OCI-M2 (cell line): ENCODE data around the gene AQP1.

Experiments
- DNase-seq: peaks from one replicate; lab custom pipeline; 2025; ENCODE audit not compliant: unreplicated experiment; lab: John Stamatoyannopoulos, UW

Gene AQP1

DNA sequence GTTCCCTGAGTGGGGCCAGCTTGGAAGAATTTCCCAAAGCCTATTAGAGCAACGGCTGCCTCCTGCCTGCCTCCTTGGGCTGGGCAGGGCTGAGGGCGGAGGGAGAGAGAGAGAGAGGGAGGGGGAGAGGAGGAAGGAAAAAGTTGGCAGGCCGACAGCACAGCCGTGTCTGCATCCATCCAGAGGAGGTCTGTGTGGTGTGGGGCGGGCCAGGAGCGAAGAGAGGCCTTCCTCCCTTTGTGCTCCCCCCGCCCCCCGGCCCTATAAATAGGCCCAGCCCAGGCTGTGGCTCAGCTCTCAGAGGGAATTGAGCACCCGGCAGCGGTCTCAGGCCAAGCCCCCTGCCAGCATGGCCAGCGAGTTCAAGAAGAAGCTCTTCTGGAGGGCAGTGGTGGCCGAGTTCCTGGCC is at the start of gene AQP1:
TSS of gene AQP1 (plus strand) at position 293 of the 409 bp plus-strand sequence. CDS start at position 350, 57 bp downstream.
- no peak for DNase-seq

DNA sequence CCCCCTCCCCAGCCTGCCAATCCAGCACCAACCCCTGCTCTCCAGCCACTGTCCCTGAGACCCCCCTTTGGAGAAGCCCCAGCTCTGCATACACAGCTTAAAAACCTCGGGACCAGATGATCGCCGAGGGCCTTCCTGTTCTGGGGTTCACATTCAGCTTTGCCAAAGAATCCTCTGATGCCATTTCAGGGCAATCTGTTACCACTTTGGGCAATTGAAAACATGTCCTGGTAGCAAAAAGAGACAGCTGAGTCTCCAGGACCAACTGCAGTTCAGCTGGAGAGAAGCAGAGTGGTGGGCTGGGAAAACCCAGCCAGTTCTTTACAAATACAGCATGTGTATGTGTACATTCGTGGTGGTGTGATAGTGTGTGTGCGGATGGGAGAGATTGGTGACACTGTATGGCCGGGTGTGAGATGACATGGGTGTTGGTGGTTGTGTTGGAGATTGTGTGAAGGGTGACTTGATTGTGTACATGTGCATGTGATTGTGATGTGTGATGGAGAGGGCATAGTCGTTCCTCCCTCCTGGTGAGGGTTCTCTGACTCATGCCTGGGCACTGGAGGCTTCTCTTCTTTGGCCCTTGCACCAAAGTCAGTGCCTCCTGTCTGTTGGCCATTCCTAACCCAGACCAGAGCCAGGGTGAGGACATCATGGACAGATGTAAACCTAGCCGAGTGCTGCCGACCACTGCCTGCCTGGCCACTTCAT is 48.5 kb upstream of the AQP1 start:
- DNase-seq: no peak

DNA sequence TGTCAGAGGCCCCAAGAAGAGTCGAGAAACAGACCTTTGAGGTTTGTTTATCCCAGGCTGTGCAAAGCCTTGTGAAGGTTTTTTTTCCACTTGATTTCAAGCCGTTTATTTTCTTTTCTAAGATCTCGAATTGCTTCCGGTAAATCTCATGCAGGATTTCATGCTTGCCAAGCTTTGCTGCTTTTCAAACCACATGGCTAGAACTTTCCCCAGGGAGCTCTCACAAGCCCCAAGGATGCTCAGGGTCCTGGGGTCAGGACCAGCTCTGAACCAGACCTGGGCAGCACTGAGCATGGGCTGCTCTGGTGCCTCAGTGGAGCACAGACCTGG is 48.0 kb upstream of the AQP1 start:
- no peak for DNase-seq

DNA sequence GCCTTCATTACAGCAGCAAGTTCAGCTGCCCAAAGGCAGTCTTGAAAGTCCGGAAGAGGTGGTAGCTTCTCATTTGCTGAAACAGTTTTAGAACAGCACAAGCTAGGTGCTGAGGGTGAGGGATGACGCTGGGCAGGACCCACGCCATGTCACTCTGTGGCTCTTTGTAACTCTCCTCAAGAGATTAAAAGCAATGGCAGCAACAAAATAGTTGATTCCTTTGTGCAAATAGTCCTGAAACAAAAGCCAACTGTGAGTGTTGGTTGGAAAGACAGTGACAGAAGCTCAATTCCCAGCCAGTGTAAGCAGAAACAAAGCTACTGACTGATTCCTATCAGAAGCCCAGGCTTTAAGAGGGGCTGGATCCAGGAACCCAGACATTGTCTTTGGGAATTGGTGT is 47.6 kb upstream of the AQP1 start:
- no peak for DNase-seq

DNA sequence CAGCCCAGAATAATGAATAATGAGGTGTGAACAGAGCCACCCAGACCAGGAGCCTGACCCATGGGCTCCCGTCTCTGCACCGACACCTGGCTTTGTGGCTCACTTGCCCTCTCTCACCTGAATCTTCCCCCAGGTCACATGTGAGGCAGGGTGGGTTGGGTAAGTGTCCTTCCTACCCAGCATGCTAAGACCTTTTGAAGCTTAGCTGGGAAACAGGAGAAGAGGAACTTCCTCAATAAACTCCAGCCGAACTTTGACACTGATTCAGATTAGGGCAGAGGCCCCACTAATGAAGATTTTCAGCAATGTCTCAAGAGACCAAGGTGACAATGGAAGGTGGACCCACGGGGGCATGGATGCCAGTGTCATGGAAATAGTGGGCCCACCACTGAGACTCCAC is 46.6 kb upstream of the AQP1 start:
- no peak for DNase-seq

DNA sequence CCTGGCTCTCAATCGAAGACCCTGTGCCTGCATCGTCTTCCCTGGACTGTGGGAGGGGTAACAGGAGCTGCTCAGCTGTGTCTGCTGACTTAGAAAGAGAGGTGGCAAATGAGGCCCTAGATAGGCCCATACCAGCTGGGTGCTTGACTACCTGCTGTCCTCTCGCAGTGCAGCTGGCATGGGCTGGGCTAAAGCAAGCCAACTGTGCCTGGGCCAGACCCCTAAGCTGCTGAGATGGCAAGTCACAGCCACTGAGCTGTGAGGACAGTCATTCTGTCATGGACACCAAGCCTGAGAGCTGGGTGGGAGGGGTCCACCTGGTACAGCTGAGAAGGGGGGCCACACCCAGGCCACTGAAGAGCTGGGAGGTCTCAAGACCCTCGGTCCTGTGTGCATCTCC is 45.8 kb upstream of the AQP1 start:
- DNase-seq: no peak

DNA sequence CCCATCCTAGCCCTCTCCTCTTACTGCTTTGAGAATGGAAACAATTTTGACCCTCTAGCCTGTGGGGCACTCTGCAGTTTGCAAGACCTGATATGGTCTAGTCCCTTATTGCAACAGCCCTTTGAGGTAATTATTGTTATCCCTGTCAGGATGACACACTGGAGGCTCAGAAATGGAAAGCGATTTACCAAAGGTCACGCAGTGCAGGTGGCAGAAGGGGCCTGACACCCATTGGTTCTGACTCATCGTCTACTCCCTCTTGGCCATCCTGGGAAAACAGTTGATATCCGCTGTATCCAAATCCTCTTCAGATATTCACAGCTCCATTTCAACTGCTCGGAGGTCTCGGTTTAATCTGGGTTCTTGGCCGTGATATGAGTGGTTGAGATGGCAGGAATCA is 44.7 kb upstream of the AQP1 start:
- DNase-seq: no peak

DNA sequence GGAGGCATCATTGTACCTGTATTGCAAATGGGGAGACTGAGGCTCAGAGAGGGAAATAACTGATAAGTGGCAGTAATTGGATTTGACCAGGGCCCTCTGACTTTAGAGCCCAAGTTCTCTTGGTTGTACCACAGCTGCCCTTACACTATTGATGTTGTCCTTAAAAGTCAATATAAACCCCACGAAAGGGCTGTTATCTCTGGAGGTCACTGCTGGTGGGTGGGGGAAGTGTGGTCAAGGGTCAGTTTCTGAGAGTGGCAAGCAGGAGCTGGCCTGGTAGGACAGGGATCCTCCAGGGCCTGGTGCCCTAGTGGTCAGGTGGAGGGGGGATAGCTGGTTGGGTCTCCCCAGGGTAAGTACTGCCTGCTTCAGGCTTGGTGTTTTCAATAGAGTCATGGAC is 44.2 kb upstream of the AQP1 start:
- DNase-seq: no peak

DNA sequence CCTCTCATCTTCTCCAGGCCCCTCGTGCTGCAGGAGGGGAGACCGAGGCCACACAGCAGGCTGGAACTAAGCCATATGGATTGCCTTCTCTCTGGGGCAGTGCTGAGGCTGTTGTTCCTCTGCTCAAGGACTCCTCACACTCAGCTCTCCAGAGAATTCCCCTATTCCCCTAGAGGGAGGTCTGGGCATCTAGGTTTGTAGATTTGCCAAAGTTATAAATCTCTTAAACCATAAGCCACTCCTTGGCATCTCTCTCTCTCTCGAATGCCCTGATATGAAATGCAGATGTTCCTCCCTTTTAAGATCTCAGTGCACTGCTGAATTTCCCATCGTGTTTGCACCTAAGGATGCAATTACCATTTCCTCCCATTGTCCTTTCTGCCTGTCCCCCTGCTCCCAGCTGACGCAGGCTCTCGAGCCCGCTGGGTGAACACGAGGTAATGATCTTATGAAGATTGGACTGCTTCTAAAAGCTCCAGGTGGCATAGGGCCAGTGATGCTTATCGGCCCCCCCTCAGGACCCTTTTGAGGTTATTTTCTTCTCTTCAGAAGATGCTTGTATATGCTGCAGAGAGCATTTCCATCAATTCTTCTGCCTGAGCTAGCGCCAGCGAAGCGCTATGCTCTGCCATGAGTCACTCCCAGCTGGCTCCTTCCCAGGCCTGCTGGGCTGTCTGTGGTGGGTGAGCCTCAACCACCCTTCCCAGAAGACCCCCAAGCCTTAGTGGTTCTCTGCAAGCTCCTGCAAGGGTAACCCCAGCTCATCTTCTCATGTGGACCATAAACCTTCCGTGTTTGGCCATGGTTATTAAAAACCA is 41.6 kb upstream of the AQP1 start:
- DNase-seq: no peak

DNA sequence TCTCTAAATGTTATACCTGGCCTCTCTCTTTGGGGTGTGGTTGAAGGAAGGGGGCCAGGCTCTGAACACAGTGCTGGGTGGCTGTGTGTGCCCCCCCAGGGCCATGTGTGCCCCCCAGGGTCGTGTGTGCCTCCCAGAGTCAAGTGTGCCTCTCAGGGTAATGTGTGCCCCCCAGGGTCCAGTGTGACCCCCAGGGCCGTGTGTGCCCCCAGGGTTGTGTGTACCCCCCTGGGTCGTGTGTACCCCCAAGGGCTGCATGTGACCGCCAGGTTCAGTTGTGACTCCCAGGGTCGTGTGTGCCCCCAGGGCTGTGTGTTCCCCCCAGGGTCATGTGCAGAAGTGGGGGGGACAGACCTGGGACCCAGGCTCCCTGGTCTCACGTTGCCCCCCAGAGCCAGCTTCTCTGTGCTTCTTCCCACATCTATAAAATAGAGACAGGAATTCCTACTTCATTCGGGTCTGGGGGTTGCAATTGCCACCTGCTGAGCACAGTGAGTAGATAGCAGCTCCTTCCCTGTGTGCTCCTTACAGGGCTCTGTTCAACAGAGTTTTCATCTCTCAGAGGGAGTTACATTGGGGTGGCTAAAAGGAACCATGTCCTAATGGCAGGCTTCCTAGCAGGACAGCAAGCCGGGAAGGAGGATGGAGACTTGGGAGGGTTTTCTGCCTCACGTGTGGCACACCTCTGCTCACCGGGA is 40.7 kb upstream of the AQP1 start:
- DNase-seq: no peak

DNA sequence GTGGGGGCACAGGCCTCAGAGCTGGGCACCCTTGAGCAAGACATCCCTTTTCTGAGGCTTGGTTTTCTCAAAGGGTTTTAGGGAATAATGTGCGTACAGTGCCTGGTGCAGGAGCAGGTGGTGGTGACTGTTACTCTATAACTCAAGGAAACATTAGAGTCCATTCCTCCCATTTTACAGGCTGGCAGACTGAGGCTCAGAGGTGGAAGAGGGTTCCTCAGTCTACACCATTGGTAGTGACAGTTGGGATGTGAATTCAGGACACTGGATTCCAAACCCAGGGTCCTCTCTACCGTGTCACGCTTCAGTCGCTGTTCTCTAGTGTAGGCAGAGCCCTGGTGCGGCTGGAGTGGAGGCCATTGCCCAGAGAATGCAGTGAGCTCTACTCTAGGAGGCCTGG is 40.0 kb upstream of the AQP1 start:
- DNase-seq: no peak

DNA sequence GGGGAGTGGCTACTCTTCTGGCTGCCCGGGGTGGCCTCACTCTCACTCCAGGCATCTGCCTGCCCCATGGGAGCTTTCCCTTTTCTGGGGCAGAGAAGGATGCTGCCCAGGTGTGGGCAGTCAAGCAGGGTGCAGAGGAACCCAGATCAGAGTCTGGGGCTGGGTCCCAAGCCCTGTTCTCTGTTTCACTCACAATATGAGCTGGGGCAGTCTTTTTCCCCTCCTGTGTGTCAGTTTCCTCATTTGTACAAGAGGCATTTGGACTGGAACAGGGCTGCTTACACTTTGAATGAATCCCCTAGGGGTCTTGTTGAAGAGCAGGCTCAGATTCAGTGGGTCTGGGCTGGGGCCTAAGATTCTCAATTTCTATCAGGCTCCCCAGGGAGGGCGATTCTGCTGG is 38.4 kb upstream of the AQP1 start:
- no peak for DNase-seq

DNA sequence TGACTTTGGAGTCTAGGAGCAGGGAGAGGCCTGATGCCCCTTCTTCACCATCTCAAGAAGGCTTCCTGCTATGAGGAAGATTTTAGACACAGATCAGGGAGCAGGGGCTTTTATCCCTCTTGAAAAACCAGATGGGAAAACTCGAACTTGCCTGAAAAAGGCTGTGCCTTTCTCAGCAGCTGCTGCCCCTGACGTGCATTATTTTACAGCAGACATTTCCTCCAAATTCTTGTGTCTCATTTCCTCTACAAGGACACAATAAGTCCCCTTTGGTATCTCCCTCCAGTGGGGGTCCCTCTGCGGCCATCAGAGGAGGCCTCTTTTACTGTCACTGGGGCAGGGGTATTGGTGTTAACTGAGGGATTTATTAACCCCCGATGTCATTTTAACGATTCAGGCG is 38.0 kb upstream of the AQP1 start:
- no peak for DNase-seq

DNA sequence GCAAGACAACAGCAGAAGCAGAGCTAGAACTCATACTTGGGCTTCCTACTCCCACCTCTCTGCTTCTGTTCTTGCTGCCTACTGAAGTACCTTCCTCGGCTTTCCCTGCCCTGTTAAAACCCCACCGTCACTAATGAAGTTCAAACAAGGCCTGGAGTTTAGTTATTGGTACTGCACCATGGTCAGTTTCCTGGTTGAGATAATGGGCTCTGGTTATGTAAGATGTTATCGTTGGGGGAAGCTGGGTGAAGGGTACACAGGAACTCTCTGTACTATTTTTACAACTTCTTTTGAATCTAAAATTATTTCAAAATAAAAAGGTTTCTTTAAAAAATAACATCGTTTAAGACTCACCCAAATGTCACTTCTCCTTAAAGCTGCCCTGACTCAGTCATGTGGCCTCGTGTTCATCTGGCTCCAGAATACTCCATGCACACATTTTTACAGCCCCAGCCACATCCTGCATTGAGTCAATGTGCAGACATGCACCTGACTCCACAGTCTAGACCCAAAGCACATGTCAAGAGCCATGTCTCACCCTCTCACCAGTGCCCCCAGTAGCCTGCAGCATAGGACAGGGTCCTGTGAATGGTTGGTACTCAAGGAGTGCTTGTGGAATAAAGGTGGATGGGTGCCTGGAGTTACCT is 36.9 kb upstream of the AQP1 start:
- DNase-seq: no peak

DNA sequence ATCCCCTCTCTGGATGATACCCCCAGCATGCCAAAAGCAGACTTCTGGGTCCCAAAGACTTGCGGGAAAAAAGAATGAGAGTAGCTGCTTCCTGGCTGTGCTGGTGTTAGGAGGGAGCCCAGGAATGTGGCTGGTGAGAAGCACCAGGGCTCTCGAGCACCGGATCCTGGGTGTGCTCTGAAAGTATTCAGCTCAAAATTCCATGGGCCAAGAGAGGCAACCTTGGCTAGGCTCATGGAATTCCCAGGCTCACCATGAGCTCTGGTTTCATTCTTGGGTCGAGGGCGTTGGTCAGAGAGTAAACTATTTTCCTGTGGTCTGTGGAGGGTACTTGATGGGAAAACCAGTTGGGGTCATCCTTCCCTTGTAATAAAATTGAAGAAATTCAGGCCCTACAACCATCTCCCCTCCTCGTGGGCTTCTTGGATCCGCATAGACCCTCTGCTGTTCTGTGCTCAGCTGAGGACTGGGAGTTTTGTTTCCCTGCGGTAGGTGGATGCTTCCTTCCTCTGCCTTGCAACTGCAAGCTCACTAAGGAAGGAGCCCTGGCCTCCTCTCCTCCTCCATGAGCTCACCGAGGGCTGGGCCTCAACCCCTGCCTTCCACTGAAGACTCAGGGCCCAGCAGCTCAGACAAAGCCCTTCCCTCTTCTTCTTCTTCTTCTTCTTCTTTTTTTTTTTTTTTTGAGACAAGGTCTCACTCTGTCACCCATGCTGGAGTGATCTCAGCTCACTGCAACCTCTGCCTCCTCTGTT is 34.5 kb upstream of the AQP1 start:
- no peak for DNase-seq

DNA sequence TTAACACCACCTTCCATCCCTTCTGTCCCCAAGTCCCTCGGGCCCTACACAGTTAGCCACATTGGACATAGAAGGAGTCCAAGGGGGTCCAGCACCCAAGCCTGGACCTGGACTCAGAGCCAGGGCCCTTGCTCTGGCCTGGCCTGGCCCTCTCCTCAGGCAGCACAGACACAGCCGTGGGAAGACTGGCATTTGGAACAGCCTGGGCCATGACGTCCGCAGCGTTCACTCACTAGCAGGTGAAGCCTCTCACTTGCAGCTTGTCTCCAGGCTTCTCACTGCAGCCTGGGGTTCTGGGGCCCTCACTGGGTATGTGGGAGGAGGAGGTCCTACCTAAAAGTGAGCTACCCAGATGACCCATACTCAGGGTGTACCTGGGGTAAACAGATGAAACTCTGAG is 33.7 kb upstream of the AQP1 start:
- no peak for DNase-seq

DNA sequence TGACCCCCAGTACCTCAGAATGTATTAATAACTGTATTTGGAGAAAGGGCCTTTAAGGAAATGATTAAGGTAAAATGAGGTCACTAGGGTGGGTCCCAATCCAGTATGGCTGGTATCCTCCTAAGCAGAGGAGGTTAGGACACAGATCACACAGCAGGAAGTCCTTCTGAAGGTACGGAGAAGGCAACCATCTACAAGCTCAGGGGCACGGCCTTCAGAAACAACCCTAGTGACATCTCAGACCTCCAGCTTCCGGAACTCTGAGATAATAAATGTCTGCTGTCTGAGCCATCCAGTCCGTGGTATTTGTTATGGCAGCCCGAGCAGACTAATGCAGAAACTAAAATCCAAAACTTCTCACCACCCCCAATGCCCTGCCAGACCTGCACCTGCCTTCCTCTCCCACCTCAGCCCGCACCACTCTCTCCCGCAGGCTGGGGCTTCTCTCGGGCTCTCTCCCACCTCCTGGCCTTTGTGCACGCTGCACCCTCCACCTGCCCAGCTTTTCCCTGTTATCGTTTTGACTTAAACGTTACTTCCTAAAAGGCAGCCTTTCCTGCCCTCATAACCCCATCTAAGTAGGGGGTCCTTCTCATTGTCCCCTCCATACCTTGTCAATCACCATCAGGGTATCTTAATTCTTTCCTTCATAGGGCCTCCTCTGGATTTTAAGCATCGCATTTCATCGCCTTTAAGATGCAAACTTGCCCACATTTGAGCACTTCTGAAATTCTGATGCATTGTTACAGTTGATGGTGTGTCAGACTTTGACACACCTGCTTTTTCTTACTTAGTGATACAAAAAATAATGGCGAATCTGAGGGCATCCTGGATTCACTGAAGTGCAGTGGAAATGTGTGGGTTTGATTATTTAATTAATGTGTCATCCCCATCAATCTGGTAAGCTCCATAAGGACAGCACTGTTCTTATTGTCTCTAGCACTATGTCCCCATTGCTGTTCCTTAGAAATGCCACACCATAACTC is 32.2 kb upstream of the AQP1 start:
- no peak for DNase-seq

DNA sequence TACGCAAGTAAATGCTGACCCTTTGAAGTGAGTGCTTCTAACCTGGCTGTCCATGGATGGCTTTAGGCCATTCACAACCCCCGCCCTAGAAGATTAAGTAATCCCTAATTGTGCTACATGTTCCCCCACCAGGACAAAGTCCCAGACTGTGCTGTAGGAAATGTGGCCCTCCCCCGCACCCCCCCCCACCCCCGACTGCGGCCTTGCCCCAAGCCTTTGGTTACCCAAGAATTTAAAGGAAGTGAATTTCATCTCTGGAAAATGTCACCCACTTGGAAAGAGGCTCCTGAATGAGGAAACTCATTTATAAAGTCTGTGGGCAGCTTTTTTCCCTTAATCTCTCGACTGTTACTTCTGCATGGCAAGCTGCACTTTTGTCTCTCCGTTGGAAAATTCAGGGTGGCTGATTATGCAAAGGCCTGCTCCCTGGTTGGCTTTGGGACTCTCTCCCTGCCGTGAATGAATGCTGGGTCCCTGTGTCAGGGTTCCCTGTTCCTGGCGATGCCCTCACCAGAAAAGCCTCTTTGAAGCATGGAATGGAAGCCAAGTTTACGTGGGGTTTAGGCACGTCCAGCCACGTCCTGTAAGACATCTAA is 31.4 kb upstream of the AQP1 start:
- no peak for DNase-seq

DNA sequence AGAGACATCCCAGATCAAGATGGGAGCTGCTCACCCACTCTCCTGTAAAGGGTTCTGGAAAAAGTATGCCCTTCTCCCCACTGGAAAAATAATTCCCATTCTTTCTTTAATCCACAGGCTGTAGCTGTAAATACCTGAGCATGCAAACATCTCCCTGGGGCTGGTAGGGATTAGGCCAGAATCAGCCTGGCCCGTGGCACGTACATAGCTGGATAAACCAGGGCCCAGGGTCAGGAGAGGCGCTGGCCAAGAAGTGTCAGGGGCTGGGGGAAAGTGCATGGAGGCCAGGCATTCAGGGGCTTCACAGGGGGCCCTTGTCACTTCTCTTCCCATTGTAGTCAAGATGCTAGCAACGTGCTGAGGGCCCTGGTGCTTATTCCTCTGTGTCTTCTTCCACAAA is 30.7 kb upstream of the AQP1 start:
- DNase-seq: no peak
